HG03135 (cell line): Measurements from ENCODE around the gene JAKMIP2.
"Not testable (repeated sequence)": the region's sequence is repeated elsewhere in the genome, so short reads cannot be mapped to it uniquely, and the experiment has no call there.

ENCODE experiments used
- ATAC-seq: cut with Tn5 transposase; IDR thresholded peaks from one replicate; pipeline ENCODE4 v1.9.1; 2021; ENCODE audit warnings: mild to moderate bottlenecking, moderate library complexity; ENCODE audit not compliant: unreplicated experiment

The JAKMIP2 gene

DNA sequence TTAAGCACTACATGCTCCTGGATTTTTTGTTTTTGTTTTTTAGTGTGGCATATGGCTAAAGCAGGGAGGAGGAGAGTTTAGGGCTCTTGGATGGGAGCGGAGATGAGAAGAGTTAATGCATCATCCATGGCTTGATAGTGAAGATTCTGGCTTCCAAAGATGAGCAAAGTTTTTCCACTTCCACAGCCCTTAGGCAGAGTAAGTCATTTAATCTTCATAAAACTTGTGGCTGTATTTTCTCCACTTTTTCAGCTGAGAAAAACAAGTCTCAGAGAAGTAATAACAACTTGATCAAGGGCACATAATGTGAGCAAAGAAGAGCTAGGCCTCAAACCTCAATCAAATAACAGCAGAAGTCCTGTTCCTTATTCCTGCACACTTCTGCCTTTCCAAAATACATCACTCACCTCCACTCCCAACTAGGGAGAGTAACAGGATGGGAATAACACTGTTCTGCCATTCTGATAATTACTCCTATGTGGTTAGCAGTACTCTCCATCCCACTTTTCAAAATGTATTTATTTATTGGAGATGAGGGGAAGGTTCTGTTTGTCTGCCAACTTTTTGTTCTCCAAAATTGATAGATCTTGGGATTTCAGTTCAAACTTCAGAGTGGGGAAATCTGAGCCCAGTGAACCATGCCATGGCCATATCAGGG is 218.9 kb downstream of the JAKMIP2 start:
- no peak for ATAC-seq

DNA sequence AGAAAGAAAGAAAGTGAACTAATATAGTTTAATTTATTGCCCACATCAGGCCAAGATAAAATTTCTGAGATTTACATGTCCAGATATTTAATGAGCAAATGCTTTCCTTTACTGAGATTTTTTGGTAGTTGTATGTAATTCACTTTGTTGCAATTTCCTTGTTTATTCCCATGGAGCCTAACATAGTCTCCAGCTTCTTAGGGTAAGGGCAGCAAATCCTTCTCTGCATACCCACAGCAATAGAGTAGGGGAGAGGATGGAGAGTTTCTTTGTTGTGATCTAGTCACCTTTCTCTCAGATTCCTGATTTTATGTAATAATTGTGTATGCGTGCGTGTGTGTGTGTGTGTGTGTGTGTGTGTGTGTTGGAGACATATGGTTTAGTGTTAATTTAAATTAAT is 221.1 kb downstream of the JAKMIP2 start:
- no peak for ATAC-seq

DNA sequence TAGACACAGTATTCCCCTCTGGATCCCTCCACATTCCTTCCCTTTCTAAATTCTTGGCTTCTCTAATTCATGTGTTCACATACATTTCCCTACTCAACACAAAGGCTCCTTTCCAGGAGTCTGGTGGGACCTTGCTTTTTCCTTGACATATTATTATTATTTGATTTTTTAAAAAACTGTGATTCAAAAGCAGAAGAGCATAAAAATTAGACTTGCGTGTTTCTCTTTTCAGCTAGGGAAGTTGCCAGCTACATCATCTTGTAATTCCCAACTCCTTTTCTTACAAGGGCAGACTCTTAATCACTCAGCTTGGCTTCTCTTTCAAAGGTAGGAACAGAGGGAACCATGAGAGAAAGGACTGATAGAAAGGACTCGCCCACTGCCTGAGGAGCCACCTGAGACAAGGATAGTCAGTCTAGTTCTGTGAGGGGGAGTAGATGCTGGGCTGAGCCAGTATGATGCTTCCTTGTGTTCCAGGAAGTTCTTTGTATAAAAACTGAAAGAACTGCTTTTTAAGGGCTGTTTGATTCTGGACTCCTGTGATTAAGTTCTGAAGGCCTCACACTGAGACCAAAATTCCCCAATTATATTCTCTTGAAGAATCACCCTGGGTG is 221.7 kb downstream of the JAKMIP2 start:
- no peak for ATAC-seq

DNA sequence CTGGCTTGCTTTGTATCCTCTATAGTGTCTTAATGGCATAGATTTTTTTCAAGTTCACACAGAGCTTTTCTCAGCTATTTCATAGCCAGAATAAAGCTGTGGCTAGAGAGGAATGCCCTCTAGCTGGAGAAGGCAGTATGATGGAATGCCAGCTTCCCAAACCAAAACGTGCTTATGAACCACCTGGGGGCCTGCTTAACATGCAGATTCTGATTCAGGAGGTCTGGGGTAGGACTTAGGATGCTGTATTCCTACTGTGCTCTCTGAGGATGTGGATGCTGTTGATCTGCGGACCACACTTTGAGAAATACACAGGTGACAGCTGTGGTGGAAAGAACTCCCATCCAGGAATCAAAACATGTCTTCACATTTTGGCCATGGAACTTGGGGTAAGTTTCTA is 222.8 kb downstream of the JAKMIP2 start:
- ATAC-seq: no peak

DNA sequence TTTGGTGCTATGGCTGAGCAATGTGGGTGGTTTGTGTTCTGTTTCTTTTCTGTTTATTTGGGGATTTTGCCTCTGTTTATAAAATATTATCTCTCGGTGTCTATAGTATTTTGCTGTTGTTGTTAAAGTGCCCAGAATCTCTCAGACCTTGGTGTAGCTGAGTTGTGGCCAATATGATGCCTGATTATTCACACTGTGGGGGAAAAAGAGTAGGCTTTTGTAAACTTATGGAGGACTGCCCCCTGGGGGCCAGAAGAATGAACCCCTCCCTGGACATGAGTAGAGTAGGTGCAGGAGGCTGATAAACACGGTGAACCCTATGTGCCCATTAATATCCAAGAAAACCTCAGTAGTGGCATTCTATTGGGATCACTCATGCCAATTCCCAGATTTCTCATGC is 223.7 kb downstream of the JAKMIP2 start:
- ATAC-seq: no peak

DNA sequence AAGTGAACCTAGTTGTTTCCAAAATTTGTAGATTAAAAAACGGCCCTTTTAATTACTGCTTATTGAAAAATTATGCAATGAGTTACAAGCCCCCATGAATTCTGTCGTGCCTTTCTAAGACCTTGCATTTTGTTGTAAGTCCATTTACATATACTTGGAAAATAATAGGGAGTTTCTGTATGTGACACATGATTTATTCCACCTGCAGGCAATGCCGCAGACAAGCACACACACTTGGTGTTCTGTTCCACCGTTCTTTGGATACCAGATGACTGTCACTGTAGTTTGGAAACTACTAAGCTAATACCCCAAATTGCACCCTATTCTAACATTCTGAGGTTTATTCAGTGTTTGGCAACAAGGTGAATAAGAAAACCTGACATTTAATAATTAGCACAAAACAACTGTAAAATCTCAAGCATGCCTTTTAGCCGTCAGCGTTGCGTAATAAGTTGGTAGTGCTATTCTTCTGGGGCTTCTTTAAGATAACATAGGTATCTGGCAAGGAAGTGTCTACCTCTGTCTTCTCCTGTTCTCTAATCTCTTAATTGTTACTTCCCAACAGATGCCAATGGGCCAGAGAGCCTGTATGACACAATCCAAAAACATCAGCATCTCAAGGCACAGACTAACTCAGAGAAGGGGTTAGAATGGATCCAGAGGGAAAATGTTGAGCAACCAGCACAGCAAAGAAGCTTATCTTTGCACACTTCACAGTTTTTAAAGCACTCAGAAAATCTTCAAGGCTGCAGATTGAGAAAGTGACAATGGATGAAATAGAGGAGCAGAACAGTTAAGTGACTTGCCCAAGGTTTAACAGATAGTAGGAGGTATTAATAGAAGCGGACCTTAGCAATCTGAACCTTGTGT is 224.4 kb downstream of the JAKMIP2 start:
- no peak for ATAC-seq

DNA sequence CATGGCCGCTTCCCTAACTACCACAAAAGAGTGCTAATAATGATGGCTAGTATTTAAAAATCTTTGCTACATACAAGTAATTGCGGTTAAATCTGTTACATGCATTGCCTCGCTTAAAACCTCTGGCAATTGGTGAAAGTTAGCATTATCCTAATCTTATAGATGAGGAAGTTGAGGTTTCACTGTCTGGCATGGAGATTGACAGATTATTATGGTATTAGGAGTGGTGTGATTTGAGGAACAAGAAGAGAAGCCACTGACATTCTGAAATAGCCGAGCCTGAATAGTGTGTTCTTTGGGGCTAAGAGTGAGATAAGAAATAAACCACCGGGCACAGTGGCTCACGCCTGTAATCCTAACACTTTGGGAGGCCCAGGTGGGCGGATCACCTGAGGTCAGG is 227.4 kb downstream of the JAKMIP2 start:
- no peak for ATAC-seq

DNA sequence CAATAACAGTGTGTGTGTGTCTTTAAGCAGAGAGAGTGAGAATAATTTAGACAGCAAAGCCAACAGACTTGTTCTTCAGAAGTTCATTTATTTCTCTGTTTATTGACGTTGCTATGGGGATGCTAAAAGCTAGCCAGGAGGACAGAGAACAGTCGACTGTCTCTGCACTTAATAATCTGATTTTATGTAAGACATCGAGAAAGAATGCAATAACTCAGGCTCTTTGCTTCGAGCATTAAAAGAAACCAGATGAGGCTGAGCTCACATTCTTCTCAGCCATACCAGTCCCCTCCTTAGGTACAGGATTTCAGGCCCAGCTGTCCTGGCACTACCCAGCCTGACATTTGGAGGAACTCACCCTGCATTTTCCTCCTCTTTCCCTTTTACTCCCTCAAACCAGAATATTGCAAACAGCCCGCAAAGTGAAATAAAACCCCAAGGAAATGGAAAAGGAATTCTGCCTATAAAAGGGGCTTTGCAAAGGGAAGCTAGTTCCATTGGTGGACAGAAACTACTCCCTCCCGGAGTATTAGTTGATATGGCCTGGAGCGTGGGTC is 228.2 kb downstream of the JAKMIP2 start:
- no peak for ATAC-seq

DNA sequence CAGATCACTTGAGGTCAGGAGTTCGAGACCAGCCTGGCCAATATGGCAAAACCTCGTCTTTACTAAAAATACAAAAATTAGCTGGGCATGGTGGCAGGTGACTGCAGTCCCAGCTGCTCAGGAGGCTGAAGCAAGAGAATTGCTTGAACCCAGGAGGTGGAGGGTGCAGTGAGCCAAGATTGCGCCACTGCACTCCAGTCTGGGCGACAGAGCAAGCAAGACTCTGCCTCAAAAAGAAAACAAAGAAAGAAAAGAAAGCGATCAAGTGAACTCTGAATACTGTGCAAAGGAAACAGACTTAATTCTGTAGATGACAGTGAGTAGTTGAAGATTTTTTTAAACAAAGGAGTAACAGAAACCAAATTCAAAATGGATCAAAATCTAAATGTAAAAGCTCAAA is 228.7 kb downstream of the JAKMIP2 start:
- not testable (repeated sequence) for ATAC-seq

DNA sequence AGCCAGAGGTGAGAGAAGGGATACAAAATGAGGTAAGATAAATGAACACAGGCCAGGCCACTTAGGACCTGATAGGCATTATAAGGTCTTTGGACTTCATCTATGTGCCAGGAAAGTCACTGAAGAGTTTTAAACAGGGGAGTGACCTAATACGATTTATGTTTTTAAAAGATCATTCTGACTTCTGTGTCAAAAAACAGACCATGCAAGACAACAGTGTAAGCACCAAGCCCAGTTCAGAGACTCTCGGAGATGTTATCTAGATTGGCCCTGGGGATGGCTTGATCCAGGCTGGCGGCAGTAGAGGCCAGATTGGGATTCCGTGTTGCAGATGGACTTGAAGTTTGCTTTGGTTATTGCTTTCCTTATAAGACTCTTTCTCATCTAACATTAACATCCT is 229.6 kb downstream of the JAKMIP2 start:
- ATAC-seq: no peak

DNA sequence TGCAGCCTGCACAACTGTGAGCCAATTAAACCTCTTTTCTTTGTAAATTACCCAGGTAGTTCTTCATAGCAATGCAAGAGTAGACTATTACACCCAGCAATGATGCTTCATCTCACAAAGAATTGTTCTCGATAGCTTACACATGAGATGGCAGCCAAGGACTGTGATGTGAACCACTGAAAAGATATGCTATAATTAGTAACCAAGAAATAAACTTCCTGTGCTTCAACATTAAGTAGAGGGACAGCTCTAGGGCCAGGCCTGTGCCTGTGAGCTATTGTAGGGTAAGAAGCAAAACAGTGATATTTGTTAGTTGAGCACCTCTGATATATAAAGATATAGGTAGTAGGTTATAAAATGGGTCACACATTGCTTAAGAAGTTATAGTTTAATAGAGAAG is 230.9 kb downstream of the JAKMIP2 start:
- ATAC-seq: no peak

DNA sequence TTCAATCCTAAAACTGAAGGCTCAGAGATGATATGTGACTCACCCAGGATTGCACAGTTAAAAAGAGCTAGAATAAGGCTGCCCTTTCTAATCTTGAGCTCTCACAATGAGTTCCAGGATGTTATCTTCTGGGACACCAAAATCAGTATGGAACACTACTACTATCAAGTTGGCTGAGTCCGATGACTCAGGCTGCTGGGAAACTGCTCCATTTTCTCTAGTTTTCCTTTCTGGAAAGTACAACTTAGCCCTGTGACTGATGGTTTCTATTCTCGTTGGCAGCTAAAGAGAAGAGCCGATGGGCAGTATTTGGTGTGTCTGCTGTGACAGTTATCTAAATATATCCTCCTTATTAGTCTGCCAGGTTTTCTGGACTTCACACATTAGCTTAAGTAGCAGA is 234.8 kb downstream of the JAKMIP2 start:
- no peak for ATAC-seq

DNA sequence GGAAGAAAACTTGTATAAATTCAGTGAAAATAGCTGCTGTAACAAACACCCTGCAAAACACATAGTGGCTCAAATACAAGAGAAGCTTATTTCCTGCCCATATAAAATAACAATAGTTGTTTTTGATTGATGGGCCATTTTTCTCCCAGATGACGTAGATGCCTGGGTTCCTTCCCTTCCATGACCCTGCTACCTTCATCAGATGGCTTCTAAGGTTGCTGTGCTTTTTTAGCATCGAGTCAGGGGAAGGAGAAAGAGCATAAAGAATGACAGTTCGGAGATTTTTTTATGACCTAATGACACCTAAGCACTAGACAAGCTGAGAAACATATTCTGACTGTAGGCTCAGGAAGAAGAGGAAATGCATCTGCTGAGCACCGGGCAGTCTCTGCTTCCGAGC is 238.0 kb downstream of the JAKMIP2 start:
- ATAC-seq: no peak

DNA sequence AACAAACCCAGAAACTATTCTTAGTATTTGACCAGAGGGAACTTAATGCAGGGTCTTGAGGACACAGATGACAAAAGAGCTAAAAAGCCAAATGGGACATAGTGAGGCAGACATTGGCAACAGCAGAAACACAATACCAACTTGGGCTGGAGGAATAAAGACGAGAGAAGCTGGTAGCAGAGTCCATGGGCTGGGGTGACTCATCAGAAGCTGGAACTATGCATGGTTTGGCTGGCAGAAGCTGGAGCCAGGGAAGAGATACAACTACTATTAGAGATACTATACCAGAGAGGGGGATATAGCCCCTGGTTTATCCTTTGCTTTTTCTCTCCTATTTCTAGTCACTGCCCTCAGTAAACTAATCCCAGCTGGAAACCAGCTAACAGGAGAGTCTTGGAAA is 243.5 kb downstream of the JAKMIP2 start:
- no peak for ATAC-seq

DNA sequence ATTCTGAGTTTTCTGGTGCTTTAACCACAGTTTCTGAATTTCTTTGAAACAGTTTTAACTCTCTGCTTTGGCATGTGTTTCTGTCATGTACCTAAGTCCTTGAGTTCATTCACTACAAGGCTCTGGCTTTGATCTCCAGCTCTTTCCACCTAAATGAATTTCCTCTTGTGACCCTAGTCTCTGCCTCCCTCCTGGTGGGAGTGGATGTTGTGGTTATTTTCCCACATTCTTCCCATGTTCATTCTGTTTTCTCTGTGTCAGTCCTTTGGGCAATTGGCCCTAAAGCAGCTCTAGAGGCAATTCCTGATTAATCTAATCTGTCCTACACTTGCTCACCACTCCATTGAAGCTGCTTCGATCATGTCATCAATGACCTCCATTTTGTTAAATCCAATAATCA is 244.3 kb downstream of the JAKMIP2 start:
- ATAC-seq: no peak
